HG03064 (cell line): ENCODE results near the gene CCN2.
"Not testable (repeated sequence)": the region's sequence is repeated elsewhere in the genome, so short reads cannot be mapped to it uniquely, and the experiment has no call there.

Experiments
- ATAC-seq: cut with Tn5 transposase; IDR thresholded peaks from one replicate; pipeline ENCODE4 v1.9.1; 2021; ENCODE audit warnings: low read depth; ENCODE audit not compliant: unreplicated experiment

CCN2 gene

DNA sequence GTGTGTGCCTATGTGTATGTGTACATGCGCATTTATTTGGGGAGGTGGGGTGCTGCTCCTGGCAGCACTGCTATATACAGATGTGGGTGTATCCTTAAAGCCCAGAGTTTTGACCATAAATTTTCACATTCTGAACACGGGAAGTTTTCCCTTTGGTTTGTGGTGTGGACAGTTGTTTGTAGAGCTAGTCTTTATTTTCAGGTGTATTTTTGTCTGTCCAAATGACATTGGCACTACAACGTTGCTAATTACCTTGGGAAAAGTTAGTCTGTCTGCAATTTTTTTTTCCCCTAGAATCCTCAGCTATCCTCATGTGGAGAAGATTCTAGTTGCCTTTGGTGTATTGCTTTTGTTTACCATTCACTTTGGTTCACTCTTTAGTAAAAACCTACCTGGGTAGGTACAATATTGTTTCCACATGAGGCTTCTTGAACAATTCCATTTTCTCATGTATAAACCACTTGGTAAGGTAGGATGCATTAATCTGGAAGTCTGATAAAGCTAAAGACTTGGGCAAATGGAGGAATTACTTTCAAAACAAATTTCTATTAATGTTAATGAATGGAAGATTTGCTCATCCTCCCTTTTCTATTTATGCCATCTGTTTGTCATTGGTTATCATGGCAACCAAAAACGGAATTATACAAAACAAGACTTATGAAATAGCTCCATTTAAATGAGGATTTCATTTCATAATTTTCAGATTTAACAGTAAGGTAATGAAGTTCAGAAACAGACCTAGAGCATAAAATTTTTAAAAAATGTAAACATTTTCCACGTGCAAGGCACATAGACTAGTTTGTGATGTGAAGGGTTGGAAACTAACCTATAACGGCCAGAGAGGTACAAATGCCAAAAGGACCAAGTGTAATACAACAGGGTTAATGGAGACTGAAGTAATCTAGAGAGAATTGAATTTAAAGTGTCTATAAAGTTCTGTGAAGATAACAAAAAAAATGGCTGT lies 3.9 kb downstream of the CCN2 start:
- ATAC-seq: no peak

DNA sequence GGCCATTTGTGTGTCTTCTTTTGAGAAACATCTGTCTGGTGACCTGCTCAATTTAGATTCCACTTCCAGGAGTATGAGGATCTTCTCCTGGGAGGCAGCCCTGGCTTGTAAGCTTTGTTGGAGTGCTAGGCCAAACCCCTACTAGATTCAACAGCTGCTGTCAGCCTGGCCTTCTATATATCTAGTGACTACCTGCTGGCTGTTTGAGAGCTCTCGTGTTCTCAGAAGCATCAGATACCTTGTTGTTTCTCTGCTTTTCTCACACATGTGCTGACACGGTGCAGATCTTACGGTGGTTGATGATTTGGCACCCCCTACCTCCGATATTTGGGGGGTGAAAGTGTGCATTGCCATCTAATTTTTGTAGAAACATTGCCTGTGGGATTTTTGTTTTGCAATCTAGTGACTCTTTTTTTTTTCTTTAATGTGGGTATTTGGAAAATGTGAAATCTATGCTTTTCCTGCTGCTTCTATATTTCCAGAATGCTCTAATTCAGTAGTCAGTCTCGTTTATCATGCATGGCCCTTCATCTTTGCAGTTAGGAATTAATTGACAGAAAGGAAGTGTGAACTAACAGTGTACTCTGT lies 4.7 kb downstream of the CCN2 start:
- no peak for ATAC-seq

DNA sequence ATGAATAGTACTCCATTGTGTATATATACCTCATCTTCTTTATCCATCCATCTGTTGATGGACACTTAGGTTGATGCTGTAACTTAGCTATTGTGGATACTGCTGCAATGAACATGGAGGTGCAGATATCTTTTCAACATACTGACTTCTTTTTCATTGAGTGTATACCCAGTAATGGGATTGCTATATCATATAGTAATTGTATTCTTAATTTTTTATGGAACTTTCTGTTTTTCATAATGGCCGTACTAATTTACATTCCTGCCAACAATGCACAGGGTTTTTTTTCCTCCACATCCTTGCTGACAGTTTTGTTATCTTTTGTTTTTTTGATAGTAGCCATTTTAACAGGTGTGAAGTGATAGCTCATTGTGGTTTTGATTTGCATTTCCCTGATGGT lies 5.2 kb downstream of the CCN2 start:
- no peak for ATAC-seq

DNA sequence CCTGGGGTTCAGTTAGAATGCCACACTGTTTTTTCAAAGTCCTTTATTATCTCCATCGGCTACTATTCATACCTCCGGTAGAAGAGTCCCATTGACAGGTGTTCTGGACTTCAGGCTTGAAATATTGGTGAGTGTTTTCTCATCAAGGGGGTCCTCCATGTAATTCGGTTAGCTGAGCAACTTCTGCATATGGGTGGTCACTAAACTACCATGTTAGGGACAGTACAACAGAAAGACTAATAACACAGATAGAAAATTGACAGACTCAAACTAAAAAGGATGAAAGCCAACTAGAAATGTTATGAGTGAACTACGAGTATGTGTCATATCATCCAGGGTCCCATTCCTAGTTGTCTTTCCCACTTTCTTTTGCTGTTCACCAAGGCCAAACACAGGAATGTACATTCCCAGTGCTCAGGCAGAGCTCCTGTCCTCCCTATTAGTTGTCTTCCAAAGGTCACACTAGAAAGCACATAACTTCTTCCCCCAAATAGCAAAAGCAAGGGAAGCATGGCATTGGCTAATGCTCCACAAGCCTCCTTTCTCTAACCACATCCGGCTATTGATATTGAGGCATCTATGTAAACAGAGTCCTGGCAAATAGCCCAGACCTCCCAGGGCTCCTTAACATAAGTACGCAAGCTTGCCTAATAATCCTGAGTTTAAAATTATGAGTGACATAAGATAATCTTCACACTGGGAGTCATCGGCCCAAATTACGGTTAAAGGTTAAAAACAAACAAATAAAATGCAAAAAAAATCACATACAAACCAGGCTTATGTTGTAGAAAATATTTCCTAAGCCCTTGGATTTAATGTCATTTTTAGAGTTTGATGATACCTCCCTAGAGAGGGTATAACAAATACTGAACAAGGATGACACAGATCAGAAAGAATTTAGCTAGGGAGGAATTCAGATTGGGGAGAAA lies 13.2 kb downstream of the CCN2 start:
- ATAC-seq: no peak

DNA sequence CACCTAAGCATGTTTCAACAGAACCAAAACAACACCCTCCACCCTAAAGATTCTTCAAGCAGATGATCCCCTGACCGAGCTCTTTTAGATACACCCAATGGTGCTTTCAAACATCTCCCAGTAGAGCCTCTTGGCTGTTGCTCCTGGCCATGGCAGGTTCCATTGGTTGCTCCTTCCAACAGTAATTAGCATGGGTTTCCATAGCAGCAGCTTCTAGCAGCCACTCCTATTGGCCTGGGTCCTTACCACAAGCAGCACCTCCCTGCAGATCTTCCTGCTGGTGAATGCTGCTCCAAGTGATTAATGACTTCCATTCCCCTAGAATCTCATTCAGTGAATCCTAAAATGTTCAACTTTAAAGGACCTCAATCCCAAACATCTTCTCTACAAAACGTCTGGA lies 13.9 kb downstream of the CCN2 start:
- ATAC-seq: no peak

DNA sequence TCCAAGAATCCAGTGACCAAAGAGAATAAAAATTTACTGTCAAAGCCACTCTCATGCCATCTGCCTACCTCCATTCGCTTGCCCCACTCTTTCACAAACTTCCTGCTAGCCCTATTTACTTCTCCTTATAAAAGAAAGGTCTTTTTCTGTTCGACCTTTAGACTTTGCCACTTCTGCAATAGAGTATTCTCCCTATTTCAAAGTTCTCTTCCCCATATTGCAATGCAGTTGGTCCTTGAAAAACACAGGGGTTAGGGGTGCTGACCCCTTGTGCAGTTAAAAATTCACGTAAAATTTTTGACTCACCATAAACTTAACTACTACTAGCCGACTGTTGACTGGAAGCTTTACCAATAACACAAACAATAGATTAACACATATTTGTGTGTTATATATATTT lies 15.0 kb downstream of the CCN2 start:
- no peak for ATAC-seq

DNA sequence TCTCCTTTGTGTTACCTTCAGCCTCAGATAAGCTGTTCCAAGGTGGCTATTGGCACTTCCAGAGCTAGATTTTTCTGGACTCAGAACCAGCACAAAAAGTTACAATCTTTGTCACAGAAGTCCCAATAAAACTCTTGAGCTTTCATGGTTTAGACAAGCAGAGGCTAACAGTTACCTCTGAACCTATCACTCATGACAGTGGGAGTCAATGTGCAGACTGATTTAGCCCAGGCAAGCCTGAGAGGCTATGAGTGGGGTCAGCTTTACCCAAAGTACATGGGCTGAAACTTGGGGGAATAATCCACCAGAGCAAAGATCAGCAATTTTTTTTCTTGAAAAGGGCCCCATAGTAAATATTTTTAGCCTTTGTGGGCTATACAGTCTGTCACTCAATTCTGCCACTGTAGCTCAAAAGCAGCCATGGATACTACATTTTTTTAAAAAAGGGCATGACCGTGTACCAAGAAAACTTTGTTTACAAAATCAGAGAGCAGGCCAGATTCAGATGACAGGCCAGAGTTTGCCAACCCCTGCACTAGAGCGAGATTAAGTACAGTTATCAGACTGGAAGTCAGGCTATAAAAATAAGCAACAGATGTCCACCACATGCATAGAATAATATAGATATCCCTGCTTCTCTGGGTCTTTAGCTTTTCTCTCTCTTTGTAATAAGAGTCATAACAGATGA lies 20.0 kb downstream of the CCN2 start:
- no peak for ATAC-seq

DNA sequence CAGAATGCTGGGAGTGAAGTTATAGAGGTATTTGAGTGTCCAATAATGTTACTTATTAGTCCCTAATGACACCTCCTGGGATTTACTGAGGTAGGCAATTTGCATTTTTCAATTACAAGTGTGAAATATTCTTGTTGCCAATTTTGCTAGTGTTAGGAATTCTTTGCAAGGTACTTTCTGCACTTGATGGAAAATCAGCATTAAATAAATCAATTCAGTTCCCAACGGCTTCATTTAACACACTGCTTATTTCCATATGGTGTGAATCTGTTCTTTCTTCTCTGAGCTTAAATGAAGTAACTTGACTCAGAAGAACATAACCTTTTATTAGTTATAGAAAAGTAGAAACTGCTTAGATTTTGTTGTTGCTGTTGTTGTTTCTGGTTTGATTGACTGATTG lies 21.2 kb downstream of the CCN2 start:
- no peak for ATAC-seq

DNA sequence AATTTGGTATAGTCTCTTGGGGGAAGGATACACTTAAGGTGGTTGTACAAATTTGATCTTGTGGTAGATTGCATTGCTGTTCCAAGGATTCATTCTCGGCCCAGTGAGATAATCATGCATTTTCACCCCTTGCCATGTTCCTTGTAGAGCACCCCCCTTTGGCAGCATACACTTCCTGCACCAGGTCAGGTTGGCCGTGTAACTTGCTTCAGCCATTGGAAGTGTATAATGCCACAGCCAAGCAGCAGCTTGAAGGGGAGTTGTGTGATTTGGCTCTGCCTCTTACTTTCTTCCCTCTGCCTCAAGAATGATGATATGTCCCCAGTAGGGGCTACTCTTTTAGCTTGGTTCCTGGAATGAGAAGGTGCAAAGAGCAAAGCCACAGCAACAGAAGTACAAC lies 21.9 kb downstream of the CCN2 start:
- no peak for ATAC-seq

DNA sequence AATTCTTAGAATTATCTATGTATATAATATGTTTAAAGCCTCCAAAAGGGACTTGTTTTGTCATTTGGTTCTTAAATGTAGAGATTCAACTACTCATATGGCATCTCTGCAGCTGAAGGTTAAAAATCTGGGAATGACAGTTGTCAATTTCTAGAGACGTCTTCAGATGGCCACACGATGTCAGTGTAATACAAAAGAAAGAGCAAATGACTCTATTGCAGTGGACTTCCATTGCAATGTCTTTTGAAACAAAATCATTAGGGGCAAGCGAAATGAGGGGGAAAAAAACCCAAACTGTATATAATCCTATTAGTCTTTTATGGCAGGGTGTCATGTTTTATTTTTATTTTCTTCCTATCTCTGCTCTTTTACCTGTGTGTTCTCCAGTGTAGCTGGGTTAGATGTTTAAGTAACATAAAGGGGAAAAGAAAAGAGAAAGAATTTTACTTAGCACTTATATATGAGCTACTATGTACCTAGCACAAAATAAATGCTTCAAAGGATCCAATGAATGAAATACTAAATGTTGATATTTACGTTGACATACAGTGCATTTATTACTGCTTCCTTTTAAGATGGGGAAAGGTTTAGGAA lies 26.2 kb downstream of the CCN2 start:
- ATAC-seq: no peak

DNA sequence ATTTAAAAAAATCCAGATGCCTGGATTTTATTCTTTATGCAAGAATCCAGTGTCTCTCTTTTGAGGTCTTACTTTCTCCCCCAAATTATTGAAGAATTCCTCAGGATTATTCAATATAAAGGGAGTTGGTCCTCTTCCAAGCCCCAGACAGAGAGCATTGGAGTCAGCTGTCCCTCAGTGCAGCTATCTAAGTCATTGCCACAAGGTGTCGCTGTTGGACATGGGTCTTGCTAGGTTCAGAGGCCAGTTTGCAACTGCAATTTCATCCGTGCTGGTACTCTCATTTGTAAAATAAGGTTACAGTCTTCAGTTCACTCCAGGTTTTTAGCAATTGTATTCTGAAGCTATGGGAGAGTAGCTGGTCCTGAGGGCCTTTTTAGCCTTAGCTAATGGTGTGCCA lies 27.8 kb downstream of the CCN2 start:
- ATAC-seq: no peak

DNA sequence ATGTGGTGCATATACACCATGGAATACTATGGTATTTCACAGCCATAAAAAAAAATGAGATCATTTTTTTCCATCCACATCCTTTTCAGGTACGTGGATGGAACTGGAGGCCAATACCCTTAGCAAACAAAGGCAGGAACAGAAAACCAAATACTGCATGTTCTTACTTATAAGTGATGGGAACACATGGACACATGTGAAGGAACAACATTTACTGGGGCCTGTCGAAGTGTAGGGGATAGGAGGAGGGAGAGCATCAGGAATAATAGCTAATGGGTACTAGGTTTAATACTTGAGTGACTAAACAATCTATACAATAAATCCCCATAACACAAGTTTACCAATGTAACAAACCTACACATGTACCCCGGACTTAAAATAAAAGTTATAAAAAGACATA lies 30.5 kb downstream of the CCN2 start:
- no peak for ATAC-seq

DNA sequence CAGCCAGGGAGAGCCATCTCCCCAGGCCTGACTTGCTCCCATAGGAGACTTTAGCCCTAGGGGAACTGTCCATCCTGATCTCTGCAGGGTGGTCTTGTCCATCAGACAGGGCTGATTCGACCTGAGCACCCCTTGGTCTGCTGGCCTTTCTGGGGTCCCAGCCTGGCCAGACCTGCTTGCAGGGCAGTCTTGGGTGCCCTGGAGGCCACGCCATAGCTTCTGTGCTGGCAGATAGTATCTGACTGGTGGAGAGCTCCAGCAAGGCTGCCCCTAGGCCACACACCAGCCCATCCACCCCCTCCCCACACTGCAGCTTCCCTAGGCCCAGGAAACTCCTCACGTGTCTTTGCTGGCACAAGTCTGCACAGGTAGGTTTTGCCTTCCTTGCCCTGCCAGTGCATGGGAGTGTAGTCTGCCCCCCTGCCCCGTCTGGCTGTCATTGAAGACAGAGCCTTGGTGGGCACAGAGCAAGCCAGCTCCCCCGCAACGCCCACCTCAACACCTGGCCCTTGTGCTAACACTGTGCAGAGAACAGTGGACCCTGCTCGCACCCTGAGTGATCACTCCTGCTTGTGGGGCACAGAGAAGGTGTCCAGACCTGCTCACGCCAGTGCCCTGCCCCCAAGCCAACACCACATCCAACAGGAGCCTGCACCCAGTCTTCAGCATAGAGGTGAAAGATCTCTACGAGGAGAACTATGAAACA lies 32.4 kb downstream of the CCN2 start:
- ATAC-seq: no peak

DNA sequence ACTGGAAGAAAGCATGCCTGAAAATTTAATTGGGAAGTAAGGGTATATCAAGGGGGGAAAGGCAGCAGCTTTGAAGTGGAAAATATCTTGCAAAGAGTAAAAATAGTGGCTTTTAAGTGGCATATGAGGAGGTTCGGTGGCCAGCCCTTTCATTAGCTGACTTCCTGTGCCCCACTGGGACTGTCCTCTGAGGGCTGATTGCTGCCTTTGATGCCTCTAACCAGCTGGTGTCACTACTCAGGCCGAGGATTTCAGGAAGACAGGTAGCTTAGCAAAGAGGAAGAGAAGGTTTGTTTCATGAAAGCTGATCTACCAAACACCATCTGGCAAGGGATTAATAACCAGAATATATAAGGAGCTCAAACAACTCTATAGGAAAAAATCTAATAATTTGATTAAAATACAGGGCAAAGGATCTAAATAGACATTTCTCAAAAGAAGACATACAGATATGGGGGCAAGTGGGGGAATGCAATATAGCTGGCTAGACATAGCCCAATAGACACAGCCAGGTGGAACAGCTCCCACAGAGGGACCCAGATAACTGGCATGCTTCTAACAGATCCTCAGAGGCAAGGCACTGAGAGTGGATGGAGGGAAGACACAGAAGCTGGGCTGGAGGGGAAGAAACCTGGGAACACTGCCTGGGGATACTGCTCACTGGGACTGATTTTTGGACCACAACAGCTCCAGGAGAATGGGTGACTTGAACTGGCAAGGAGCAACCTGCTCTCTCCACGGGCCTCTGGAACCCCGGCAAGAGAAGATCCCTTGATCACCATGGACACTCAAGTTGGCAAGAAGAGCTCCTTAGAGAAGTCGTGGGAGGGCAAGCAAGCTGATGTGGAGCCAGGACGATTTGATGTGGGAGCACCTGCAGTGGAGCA lies 33.2 kb downstream of the CCN2 start:
- ATAC-seq: no peak

DNA sequence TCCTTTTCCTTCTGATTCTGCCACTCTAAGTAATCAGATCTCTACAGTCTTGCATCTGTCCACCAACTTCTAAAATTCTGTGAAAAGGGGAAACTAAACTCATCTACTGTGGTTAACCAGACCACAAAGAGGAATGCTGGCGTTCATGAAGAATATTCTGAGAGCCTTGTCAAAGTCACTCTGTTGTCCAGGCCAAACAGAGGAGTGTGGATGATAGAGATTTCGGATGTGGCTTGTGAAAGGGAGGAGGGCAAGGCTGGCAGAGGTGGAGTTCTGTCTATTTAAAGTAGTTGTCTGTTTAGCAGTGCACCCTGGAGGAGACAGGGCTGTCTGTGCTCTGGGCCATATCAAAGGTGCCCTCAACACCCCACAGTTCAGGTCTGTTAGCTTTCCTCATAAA lies 33.9 kb downstream of the CCN2 start:
- no peak for ATAC-seq

DNA sequence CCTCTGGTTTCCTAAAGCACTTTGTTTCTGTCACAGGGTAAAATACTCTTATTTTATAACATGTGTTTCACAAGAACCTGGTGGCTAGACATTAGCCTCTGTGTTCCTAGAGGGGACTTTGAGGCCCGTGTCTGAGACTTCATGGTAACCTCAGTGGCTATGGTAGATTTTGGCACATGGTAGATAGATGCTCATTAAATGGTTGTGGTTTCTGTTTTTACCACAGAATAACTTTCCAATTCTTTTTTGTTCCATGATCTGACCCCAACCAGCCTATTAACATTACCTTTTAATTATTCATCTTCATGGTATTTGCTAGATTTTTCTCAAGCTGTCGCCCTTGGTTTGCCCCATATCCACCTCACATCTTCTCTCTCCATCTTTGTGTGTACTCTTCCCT lies 34.3 kb downstream of the CCN2 start:
- ATAC-seq: no peak

DNA sequence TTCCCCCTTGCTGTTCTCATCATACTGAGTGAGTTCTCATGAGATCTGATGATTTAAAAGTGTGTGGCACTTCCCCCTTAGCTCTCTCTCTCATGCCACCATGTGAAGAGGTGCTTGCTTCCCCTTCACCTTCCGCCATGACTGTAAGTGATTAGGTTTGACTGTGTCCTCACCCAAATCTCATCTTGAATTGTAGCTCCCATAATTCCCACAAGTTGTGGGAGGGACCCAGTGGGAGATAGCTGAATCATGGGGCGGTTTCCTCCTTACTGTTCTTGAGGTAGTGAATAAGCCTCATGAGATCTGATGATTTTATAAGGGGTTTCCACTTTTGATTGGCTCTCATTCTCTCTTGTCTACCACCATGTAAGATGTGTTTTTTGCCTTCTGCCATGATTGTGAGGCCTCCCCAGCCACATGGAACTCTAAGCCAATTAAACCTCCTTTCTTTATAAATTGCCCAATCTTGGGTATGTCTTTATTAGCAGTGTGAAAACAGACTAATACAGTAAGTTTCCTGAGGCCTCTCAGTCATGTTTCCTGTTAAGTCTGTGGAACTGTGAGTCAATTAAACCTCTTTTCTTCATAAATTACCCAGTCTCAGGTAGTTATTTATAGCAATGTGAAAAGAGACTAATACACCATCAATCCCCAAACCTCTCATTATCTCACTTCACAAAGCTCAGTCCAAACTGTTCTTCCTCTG lies 34.9 kb downstream of the CCN2 start:
- ATAC-seq: not testable (repeated sequence)
